Measurements from ENCODE around the gene COL1A2.

Gene COL1A2

GRCh38 chr7:94410413-94411187 lies 15.9 kb downstream of the COL1A2 start:
- DNase-seq (ENCODE audit: low read depth in 2 of 2) = no peak

DNA sequence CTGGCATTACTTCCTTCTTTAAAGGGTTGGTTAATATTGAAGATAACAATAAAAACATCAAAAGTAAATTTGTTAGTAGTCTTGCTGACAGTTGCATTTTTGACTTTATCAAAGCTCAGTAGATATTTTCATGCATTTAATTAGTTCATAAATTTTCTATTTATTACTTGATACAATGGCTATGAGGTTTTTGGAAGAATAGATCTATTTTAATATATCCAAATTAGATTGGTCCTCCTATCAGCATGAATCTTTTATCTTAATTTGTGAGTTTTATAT lies 16.4 kb downstream of the COL1A2 start:
- no peak for DNase-seq (ENCODE audit: low read depth in 2 of 2)

- no peak for DNase-seq (ENCODE audit: low read depth in 2 of 2)
These were observed 18.1 kb downstream of the COL1A2 start for GRCh38 chr7:94412762-94413322.

DNA sequence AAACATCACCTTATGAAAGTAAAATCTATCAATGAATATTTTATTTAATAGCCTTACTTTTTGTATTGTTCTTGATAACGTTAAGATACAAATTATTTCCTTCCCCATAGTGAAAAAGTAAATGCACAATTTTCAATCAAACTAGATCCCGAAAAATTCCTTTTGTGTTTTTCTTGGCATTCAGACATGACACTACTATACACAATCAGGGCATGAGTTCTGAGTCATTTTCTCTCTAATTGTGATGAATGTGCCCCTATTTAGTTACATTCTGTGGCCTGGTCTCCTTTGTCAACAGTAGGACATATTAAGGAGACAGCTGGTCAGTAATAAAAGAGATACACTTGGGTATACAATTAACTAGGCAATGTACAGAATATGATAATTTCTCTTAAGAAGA lies 19.8 kb downstream of the COL1A2 start:
- DNase-seq (ENCODE audit: low read depth in 2 of 2) = no peak

DNA sequence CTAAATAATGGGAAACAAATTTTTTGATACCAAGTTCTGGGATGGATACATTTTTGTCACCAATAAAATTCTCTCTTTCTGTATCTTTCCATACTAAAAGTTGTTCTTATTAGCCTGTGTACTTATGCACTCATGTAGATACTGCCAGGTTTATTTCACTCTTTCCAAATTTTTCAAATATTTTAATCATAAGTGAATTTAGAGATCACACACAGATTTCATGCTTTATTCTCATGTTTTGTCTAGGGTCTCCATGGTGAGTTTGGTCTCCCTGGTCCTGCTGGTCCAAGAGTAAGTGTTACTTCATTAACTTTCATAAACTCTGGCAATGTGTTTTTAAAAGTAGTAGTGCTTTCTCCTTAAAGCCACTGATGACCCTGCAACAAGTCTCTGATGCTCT lies 20.3 kb downstream of the COL1A2 start:
- DNase-seq (ENCODE audit: low read depth in 2 of 2) = no peak

- no peak for DNase-seq (ENCODE audit: low read depth in 2 of 2)
These were observed 22.6 kb downstream of the COL1A2 start for GRCh38 chr7:94417306-94417705.

- DNase-seq (ENCODE audit: low read depth in 2 of 2) = no peak
These were observed 23.2 kb downstream of the COL1A2 start for GRCh38 chr7:94417901-94418300.

- DNase-seq (ENCODE audit: low read depth in 2 of 2) = no peak
These were observed 24.2 kb downstream of the COL1A2 start for GRCh38 chr7:94418851-94419250.

- DNase-seq (ENCODE audit: low read depth in 2 of 2) = no peak
These were observed 25.6 kb downstream of the COL1A2 start for GRCh38 chr7:94420328-94420727.

DNA sequence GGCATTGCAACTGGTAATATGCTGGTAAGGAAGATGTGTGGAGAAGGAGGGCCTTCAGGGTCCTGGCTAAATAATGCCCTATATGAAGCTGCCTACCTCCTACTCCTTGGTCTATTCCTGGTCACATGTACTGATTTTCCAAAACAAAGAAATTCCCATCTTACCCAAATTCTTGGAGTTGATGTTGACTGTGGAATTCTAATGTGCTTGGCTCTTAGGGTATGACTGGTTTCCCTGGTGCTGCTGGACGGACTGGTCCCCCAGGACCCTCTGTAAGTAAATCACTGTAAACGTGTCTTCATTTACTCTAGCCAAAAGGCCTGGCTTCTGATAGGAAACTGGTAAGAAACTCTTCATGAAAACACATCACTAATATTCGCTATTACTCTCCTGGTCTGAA lies 27.0 kb downstream of the COL1A2 start:
- DNase-seq (ENCODE audit: low read depth in 2 of 2) = no peak

GRCh38 chr7:94422136-94422535 lies 27.4 kb downstream of the COL1A2 start:
- no peak for DNase-seq (ENCODE audit: low read depth in 2 of 2)

GRCh38 chr7:94422827-94423460 lies 28.2 kb downstream of the COL1A2 start:
- no peak for DNase-seq (ENCODE audit: low read depth in 2 of 2)

DNA sequence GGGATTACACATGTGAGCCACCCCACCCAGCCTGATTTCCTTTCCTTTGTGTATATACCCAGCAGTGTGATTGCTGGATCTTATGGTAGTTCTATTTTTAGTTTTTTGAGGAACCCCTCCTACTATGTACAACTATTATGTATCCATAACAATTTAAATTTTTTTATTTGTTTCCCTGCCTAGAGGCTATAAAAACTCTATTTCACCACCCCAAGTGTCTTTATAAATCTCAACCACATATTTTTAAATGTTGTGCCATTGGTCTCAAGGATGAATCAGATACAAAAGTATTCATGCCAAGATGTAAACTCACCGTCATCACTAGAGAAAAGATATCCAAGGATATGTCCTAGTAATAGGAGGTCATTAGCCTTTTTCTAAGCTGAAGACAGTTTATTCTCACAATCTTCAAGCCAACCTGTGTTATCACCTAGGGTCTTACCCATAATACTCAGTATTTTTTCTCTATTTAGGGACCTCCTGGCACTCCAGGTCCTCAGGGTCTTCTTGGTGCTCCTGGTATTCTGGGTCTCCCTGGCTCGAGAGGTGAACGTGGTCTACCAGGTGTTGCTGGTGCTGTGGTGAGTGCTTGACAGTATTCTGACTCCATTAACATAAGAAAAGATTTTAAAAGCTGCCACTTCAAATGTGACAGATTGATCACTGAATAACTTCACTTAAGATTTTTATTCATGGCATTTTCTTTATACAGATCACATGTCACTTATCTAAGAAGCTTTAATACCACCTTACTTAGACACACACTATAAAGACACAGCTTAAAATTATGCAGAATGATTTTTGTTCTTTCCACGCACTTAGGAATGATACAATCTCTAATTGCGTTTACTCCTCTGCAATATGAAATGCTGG lies 29.4 kb downstream of the COL1A2 start:
- no peak for DNase-seq (ENCODE audit: low read depth in 2 of 2)

DNA sequence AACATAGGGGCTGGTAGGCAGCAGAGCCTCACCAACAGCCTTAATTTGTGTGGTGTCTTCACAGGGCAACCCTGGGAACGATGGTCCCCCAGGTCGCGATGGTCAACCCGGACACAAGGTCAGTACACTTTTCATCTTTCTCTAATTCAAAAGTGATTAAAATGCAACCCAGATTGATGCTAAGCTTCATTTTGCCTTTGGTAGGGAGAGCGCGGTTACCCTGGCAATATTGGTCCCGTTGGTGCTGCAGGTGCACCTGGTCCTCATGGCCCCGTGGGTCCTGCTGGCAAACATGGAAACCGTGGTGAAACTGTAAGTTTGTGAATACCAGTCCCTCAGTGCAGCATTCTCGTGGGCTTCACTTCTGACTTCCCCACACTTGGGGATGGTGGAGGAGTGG lies 30.9 kb downstream of the COL1A2 start:
- no peak for DNase-seq (ENCODE audit: low read depth in 2 of 2)

DNA sequence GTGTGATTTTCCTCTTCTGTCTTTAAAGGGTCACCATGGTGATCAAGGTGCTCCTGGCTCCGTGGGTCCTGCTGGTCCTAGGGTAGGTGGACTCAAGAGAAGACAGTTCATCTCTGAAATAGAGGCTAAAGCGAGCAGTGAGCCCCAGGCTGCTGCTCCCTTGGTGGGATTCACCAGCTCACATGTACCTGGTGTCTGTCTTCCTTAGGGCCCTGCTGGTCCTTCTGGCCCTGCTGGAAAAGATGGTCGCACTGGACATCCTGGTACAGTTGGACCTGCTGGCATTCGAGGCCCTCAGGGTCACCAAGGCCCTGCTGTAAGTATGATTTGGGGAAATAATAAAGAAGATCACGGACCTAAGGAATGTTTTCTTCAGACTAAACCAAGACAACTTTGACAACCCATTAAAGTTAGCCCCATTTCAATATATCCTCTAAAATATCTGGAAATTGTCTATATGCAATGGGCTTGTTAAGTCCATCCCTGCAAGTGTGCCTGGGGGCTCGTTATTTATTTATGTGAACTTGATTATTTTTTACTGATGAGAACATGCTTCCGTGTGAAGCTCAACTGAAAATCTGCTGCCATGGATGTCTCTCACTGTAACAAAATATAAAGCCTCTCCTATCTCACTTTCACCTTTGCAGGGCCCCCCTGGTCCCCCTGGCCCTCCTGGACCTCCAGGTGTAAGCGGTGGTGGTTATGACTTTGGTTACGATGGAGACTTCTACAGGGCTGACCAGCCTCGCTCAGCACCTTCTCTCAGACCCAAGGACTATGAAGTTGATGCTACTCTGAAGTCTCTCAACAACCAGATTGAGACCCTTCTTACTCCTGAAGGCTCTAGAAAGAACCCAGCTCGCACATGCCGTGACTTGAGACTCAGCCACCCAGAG lies 32.5 kb downstream of the COL1A2 start:
- DNase-seq (ENCODE audit: low read depth in 2 of 2) = no peak

DNA sequence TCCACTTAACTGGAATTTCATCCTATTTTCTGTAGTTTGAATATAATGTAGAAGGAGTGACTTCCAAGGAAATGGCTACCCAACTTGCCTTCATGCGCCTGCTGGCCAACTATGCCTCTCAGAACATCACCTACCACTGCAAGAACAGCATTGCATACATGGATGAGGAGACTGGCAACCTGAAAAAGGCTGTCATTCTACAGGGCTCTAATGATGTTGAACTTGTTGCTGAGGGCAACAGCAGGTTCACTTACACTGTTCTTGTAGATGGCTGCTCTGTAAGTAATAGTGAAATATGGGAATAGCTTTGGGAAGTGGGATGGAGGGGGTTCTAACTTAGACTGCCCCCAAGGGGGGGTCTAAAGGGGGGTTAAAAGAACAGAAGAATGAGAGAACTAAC lies 34.5 kb downstream of the COL1A2 start:
- no peak for DNase-seq (ENCODE audit: low read depth in 2 of 2)

DNA sequence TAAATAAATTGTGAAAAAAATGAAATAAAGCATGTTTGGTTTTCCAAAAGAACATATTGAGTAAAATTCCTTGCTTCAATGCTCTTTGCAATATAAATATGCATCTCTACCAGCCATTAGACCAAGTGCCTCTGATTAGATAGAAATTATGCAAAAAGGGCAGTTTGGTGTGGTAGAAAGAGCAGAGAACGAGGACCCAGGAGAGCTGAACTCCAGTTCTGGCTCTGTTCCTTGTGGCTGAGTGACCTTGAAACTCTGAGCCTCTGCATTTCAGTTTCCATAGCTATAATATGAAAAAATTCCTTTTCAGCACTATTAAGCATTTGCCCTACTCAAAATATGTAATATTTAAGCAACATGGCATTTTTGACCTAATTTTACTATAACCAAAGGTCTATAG lies 36.5 kb downstream of the COL1A2 start:
- no peak for DNase-seq (ENCODE audit: low read depth in 2 of 2)

DNA sequence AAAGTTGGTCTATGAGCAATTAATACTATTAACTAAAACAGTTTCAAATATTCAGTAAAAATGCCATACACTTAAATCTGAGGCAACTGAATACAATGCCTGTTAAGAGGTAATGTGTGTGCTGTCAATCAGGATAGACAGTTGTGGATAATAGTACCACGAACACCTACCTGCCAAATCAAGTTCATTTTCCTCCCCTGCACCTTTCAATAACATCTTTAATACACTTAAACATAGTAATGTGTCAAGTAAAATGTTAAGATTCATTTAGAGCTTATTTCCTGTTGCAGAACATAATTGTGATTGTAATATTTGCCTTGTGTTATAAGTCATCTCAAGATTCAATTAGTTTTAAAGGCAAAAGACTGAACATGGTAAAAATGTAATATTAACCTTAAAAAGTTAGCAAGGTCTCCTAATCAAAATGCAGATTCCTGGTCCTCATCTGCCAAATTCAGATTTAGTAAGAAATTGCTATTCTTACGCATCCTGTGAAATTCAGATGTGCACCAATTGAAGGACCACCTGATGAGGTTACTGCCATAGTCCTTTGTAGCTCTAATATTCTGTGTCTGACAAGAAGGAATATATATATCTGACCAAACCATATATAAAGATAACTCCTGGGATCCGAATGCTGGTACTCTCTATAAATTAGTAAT lies 37.1 kb downstream of the COL1A2 start:
- DNase-seq (ENCODE audit: low read depth in 2 of 2) = no peak

- DNase-seq (ENCODE audit: low read depth in 2 of 2) = no peak
These were observed 37.6 kb downstream of the COL1A2 start for GRCh38 chr7:94432281-94432670.

- DNase-seq (ENCODE audit: low read depth in 2 of 2) = no peak
These were observed 38.1 kb downstream of the COL1A2 start for GRCh38 chr7:94432817-94433216.

- no peak for DNase-seq (ENCODE audit: low read depth in 2 of 2)
These were observed 38.5 kb downstream of the COL1A2 start for GRCh38 chr7:94433224-94433623.
